GM08714 (cell line): ENCODE results near the gene MAVS.

Experiments
- H3K4me3 ChIP-seq: fragments of 200-500 bp; sonication (Bioruptor generic); 2 replicates; pipeline ENCODE4 v1.5.1; 2014; ENCODE audit warnings: mild to moderate bottlenecking, low read length, inconsistent platforms
- ZNF274 ChIP-seq: IDR thresholded peaks from 2 replicates; pipeline ENCODE4 v1.6.1; 2012; ENCODE audit warnings: mild to moderate bottlenecking, low read depth, low read length

MAVS gene

DNA sequence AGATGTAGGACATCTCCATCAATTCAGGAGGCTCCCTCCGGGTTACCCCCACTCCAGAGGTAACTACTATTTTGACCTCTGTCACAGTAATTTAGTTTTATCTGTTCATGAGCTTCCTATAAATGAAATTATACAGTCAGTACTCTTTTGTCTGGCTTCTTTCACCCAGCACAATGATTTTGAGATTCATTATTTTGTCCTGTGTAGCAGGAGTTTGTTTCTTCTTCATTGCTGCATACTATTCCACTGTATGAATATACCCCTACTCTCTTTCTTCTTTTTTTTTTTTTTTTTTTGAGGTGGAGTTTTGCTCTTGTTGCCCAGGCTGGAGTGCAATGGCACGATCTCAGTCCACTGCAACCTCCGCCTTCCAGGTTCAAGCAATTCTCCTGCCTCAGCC, 38.1 kb upstream of the MAVS start:
- H3K4me3 ChIP-seq: no peak overlapping the region

DNA sequence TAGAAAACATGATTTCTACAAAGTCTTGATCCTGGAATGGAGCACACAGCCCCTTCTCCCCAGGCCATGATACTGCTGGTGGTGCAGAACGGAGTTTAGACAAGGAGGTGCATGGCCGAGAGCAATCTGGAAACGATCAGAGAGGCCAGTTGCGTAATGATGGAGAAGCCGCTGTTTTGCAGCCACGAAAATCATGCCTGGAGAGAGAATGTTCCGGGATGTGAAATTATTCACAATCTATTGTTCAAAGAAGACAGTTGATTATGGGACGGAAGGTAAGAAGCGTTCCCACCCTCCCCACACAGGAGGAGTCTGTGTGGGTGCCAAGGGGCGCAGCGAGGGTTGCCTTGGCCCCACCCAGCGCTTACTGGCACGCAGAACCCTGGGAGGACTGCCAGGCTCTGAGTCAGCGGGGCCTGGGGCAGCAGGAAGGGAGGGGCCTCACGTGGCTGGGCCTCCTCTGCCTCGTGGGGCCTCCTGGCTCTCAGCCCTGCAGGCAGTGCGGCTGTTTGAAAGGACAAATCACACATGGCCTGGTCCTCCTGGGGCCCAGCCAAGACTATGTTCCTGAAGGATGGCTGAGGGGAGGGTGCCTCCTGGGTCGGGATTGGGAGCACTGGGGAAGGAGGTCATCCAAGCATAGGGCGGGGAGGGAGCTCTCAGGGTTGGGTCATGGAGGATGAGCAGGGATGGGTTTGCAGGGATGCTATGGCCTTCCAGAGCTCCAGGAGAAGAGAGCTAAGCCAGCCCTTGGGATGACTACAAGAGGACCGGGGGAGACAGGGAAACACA, 35.0 kb upstream of the MAVS start:
- TF ChIP-seq ZNF274: no peak
- no peak overlapping the region for H3K4me3 ChIP-seq

More for the DNA sequence above, 38.1 kb upstream of the MAVS start:
- TF ChIP-seq ZNF274: no peak

DNA sequence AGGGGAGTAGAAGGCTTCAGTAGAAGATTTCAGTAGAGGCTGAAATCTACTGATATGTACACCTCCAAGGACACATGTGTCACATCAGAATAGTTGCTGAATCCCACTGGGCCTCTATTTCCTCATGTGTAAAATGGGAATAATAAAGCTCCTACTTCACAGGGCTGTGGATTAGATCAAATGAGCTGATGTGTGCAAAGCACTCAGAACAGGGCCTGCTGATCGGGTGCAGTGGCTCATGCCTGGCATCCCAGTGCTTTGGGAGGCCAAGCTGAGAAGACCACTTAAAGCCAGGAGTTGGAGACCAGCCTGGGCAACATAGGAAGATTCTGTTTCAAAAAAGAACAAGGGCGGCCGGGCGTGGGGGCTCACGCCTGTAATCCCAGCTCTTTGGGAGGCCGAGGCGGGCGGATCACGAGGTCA, 34.4 kb upstream of the MAVS start:
- no peak overlapping the region for H3K4me3 ChIP-seq
- TF ChIP-seq ZNF274: no peak

DNA sequence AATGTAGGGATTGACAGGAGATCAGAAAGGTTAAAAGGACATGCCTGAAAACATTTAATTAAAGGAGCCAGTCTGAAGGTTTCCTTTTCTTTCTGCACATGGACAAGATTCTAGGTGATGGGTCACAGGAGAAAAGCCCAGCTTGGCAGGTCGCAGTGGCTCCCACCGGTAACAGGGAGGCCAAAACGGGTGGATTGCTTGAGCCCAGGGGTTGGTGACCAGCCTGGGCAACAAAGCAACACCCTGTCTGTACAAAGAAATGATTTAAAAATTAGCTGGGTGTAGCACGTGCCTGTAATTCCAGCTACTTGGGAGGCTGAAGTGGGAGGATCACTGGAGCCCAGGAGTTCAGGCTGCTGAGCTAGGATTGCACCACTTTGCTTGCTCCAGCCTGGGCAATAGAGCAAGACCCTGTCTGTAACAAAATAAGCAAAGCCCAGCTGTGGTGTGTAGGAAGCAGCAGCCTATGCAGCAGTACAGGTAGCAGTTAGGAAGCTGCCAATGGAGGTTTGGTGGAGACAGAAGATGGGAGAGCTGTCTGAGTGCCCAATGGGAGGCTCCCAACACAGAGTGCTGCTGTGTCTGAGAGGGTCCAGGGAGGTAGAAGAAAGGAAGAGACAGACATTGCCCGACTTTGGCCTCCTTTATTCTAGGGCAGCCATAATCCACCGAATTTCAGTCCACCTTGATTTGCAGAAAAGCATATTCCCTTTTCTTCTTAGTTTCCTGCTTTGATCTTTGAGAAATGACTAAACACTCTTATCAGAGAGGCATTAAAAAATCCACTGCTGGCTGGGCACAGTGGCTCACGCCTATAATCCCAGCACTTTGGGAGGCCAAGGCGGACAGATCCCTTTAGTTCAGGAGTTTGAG, 33.4 kb upstream of the MAVS start:
- no peak overlapping the region for H3K4me3 ChIP-seq
- no peak for TF ChIP-seq ZNF274

DNA sequence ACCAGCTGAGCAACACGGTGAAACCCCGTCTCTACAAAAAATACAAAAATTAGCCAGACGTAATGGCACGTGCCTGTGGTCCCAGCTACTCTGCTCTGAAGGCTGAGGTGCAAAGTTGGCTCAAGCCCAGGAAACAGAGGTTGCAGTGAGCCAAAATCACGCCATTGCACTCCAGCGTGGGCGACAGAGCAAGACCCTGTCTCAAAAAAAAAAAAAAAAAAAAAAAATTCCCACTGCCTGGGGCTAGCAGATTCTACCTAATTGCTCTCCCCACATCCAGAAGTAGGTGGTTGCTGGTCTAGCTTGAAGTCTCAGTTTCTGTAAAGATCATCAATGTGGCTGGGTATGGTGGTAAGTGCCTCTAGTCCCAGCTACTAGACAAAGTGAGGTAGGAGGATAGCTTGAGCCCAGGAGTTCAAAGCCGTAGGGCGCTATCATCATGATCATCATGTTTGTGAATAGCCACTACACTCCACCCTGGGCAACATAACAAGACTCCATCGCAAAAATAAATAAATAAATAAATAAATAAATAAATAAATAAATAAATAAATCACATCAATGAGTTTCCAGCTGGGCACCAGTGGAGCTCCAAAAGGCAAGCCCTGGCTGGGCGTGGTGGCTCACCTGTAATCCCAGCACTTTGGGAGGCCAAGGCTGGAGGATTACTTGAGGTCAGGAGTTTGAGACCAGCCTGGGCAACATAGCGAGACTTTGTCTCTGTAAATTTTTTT, 32.6 kb upstream of the MAVS start:
- TF ChIP-seq ZNF274: no peak
- no peak overlapping the region for H3K4me3 ChIP-seq

DNA sequence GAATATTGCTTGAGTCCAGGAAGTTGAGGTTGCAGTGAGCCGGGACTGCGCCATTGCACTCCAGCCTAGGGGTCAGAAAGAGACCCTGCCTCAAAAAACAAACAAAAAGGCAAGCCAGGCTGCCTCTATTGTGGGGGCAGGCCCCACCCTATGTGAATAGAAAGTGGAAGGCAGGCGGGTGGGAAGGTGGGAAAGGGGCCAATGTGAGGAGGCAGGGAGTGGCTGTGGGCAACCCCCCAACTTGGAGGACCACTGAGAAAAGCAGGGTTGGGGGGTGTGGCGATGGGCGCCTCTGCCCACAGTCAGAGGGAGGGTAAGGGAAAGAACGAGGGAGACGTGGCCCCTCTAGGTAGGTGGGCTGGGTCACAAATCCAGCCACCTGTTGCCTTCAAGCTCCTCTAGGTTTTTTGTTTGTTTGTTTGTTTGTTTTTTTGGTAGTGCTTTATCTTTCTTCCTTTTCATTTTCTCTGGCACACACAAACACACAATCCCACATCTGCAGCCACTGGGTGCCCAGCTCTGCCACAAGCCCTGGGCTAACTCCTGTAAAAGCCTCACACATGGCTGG, 31.6 kb upstream of the MAVS start:
- no peak for TF ChIP-seq ZNF274
- H3K4me3 ChIP-seq: no peak overlapping the region

DNA sequence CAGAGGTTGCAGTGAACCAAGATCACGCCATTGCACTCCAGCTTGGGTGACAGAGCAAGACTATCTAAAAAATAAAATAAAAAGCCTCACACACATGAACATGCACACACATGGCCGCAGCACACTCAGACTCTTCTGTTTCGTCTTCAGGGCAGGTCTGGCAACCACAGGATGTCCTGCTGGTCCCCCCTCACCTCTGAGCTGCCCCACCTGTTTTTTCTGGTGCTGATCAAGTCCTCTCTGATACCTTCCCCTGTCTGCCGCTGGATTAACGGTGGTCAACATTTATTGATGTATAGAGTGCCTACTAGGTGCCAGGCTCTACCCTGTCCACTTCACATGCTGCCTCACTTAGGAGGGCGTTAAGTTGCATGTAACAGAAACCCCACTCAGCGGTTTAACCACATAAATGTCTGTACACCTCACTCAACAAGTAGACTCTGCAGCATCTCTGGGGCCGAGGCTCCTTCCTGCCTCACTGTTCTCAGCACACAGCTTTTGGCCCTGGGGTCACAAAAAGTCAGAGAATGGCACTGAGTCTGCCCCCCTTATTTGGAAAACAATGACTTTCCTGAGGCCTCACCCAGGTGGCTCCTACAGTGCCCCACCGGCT, 30.8 kb upstream of the MAVS start:
- TF ChIP-seq ZNF274: no peak
- no peak overlapping the region for H3K4me3 ChIP-seq

DNA sequence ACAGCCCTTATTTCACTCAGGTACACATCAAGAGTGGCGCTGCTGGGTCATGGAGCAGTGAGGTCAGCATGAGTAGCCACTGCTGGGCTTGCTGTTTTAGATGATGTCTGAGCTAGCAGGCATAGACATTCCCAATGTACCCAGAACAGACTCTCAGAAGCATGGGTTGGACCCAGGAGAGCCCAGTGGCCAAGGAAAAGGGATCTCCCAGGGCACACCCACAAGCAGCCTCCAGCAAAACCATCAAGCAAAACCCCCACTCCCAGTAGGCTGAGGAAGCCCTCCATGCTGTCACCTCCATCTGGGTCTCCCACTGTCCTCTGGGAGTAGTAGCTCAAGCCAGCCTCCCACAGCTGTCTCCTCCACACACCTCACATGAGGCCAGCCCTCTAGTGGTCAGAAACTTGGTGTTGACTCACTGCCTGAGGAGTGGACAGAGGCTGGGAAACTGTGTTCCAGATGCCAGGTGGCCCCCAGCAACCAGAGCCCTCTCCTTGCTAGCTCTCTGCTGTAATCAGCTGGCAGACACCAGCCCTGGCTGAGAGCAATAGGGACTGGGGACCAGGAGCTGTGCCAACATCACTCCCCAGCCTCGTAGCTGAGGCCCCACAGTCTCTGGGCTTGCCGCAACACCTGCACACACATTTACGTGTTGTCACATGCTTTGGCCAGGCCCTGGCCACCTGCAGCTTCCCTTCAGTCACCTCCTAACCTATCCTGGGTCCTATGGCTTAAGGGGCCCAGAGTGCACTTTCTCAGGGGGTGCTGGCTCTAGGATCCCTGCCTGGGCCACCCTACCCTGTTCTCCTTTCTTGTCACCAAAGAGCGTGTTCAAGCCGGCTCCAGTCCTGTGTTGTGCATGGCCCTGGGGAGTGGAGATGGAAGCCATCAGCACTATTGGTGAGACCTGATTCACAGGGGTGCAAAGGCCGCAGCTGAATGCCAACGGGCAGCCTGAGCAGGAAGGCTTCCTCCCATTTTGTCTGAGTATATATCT, 28.2 kb upstream of the MAVS start:
- TF ChIP-seq ZNF274: no peak
- no peak overlapping the region for H3K4me3 ChIP-seq

DNA sequence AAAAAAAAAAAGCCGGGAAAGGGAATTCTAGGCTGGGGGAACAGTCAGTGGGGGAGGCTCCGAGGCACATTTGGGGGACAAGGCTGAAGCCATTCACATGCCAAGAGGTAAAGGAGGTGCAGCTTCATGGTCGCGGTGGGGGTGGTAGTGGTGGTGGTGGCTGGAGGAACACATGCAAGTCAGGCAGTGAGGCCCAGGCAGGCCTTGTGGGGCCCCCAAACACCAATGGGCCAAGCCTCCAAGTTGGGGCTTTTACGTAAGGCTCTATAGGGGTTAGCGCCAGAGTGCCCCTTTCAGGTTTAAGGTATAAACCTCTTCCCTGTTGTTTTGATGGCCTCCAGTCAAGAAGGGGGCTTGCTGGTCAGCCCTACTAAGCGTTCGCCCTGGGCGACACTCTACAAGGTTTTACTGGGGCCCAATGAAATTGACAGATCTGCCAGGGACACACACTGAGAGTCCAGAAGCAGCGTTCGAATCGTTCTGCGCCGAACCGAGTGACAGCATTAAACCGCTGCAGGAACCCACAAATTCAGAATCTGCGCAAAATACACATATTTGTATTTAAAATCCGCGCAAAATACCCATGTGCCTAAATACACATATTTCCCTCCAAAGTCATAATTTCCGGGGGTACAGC, 27.1 kb upstream of the MAVS start:
- peak overlapping the region; percentile 86; the same call in 1 of the 2 replicates for H3K4me3 ChIP-seq
- no peak for TF ChIP-seq ZNF274

DNA sequence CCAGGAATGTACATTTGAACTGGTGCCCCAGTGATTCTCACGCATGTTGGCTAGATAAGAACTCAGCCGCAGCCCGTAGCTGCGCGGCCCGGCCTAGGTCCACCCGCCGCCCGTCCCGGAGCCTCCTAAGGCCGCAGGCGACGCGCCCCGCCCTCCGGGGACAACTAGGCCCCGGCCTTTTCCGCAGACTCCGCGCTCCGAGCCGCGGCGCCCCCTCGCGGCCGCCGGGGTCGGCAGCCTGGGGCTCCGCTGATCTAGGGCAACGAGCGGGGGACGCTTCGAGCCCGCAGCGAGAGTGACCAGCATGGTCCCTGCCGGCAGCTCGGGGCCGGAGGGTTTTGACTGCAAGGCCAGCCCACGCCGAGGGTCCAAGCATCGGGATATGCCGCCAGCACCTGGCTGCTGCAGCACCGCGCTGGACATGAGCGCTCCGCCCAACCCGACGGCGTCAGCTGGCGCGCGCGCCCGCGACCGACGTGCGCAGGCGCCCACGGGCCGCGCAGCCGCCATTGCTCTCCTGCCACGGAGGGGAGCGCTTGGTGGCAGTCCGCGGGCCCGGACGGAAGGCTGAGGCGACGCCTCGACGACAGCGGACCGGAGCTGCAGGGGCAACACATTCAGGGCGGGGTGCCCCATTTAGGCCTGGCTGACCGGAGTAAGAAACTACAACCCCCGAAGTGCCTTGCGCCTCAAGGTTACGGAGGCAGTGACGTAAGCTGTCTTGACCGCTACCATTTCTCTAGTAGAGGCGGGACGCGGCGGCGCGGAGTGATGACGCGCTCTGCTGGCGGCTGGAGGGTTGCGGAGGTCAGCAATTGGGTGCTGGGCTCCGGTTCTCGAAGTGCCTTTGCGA, 26.4 kb upstream of the MAVS start, which contains the start of gene AP5S1:
AP5S1 (plus strand) TSS at position 500 of the 853 bp plus-strand sequence. CDS start 1,571 bp downstream, outside the sequence.
- H3K4me3 ChIP-seq: peak within 1 kb of the TSS; percentile 86
- TF ChIP-seq ZNF274: no peak

DNA sequence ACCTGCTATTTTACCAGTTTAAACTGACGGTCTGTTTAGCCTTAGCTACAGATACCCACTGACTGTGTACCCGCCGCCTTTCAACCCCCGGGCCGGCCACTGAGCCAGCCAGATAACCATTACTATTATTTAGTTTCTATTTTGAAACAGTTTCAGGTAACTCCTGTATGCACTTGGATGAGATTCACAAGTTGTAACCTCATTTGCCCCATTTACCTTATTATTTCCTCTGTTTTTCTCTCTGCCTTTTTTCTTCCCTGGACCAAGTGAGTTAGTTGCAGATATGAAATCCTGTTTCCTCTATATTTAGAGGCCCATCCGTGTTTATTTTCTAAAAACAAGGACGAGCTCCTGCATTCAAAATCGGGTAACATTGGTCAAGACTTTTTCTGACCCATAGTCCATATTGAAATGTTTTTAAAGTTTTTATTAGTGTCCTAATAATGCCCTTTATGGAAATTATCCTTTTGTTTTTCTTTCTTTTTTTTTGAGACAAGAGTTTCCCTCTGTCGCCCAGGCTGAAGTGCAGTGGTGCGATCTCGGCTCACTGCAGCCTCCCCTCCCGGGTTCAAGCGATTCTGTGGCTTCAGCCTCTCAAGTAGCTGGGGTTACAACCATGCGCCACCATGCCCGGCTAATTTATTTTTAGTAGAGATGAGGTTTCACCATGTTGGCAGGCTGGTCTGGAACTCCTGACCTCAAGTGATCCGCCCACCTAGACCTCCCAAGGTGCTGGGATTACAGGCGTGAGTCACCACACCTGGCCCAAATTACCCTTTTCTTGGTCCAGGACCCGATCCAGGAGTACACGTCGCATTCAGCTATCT, 25.5 kb upstream of the MAVS start:
- H3K4me3 ChIP-seq: peak overlapping the region; percentile 86
- no peak for TF ChIP-seq ZNF274
